OCI-LY1 (cell line): ENCODE results near the gene HAPLN1.

ENCODE experiments used
- H2AFZ ChIP-seq: fragments of 200-600 bp; sonication (generic), shearing (Covaris generic); 2 replicates; pipeline ENCODE4 v1.6.0; 2014; ENCODE audit warnings: antibody characterized with exemption, mild to moderate bottlenecking, low read length
- H3F3A ChIP-seq: fragments of 200-600 bp; sonication (generic), shearing (Covaris generic); 2 replicates; pipeline ENCODE4 v1.6.0; 2014; ENCODE audit warnings: mild to moderate bottlenecking, antibody characterized with exemption, low read length, moderate library complexity; ENCODE audit not compliant: insufficient read depth
- H3K27ac ChIP-seq: fragments of 200-600 bp; sonication (generic); 2 replicates; pipeline ENCODE4 v1.5.1; 2014; ENCODE audit warnings: low read length, mixed run types, mild to moderate bottlenecking, low read depth; ENCODE audit not compliant: poor library complexity, severe bottlenecking
- H3K27me3 ChIP-seq: fragments of 200-600 bp; sonication (generic); 2 replicates; pipeline ENCODE4 v1.6.0; 2014; ENCODE audit warnings: antibody characterized with exemption, mild to moderate bottlenecking, low read length, moderate library complexity; ENCODE audit not compliant: insufficient read depth
- H3K36me3 ChIP-seq: fragments of 200-600 bp; sonication (generic); 2 replicates; pipeline ENCODE4 v1.6.1; 2014; ENCODE audit warnings: mild to moderate bottlenecking, antibody characterized with exemption, low read length, moderate library complexity, mixed read lengths; ENCODE audit not compliant: insufficient read depth
- H3K4me1 ChIP-seq: fragments of 200-600 bp; sonication (generic); 2 replicates; pipeline ENCODE4 v1.5.1; 2014; ENCODE audit warnings: mild to moderate bottlenecking, low read length, moderate library complexity; ENCODE audit not compliant: insufficient read depth, severe bottlenecking
- H3K4me2 ChIP-seq: fragments of 200-600 bp; sonication (generic), shearing (Covaris generic); 2 replicates; pipeline ENCODE4 v1.6.1; 2014; ENCODE audit warnings: low read length
- H3K4me3 ChIP-seq: fragments of 200-600 bp; sonication (generic); 2 replicates; pipeline ENCODE4 v1.5.1; 2014; ENCODE audit warnings: low read length, low read depth, mild to moderate bottlenecking, mixed read lengths; ENCODE audit not compliant: poor library complexity, severe bottlenecking
- H3K79me2 ChIP-seq: fragments of 200-600 bp; shearing (Covaris generic); 2 replicates; pipeline ENCODE4 v1.6.1; 2016; ENCODE audit warnings: mixed run types, low read length, mixed read lengths; ENCODE audit not compliant: insufficient read depth
- H3K9ac ChIP-seq: fragments of 200-600 bp; sonication (generic), shearing (Covaris generic); 2 replicates; pipeline ENCODE4 v1.6.1; 2014; ENCODE audit warnings: mild to moderate bottlenecking, low read length, mixed read lengths
- H3K9me2 ChIP-seq: fragments of 200-600 bp; sonication (generic), shearing (Covaris generic); 2 replicates; pipeline ENCODE4 v1.6.1; 2014; ENCODE audit warnings: low read depth, mild to moderate bottlenecking, low read length, mixed read lengths
- H3K9me3 ChIP-seq: fragments of 200-600 bp; shearing (Covaris generic); 2 replicates; pipeline ENCODE4 v1.6.1; 2014; ENCODE audit warnings: low read length, mixed read lengths
- H4K20me1 ChIP-seq: fragments of 200-600 bp; sonication (generic), shearing (Covaris generic); 2 replicates; pipeline ENCODE4 v1.6.0; 2016; ENCODE audit warnings: mild to moderate bottlenecking, low read length; ENCODE audit not compliant: insufficient read depth
- CTCF ChIP-seq: fragments of 200-600 bp; sonication (generic), shearing (Covaris generic); IDR thresholded peaks from 2 replicates; pipeline ENCODE4 v1.5.1; 2017; ENCODE audit warnings: mild to moderate bottlenecking, antibody characterized with exemption, low read length, moderate library complexity, mixed read lengths
- EZH2 ChIP-seq: fragments of 200-600 bp; sonication (generic), shearing (Covaris generic); IDR thresholded peaks from 2 replicates; pipeline ENCODE4 v1.8.0; 2017; ENCODE audit warnings: borderline replicate concordance, mixed run types, mild to moderate bottlenecking, antibody characterized with exemption, low read length, moderate library complexity, mixed read lengths

HAPLN1 gene

GRCh38 chr5:83653669-83654068, 67.0 kb downstream of the HAPLN1 start:
- no peak overlapping the region for H3K4me3 ChIP-seq
- no peaks in the 10 kb centered on the region for H4K20me1 ChIP-seq
- no peaks in the 10 kb centered on the region for H3K4me1 ChIP-seq
- H2AFZ ChIP-seq = no peak overlapping the region
- H3K36me3 ChIP-seq = no peaks in the 10 kb centered on the region
- H3K4me2 ChIP-seq = no peak overlapping the region
- no peak overlapping the region for H3K27ac ChIP-seq
- no peaks in the 10 kb centered on the region for H3F3A ChIP-seq
- no peaks in the 10 kb centered on the region for H3K9me2 ChIP-seq
- no peaks in the 10 kb centered on the region for H3K79me2 ChIP-seq
- TF ChIP-seq CTCF = no peak
- no peak for TF ChIP-seq EZH2
- no peaks in the 10 kb centered on the region for H3K9me3 ChIP-seq
- H3K27me3 ChIP-seq = 0 out of 2 replicates have a peak, but pooled peaks cover 3% of the 10 kb centered on the region
- H3K9ac ChIP-seq = no peak overlapping the region

GRCh38 chr5:83645936-83646335, 74.7 kb downstream of the HAPLN1 start:
- H3K27me3 ChIP-seq = no peaks in the 10 kb centered on the region
- H4K20me1 ChIP-seq = no peaks in the 10 kb centered on the region
- no peak overlapping the region for H3K4me3 ChIP-seq
- H3K36me3 ChIP-seq = no peaks in the 10 kb centered on the region
- no peak overlapping the region for H3K4me2 ChIP-seq
- no peaks in the 10 kb centered on the region for H3K79me2 ChIP-seq
- no peaks in the 10 kb centered on the region for H3K9me2 ChIP-seq
- no peak for TF ChIP-seq EZH2
- TF ChIP-seq CTCF = no peak
- no peak overlapping the region for H3K9ac ChIP-seq
- no peak overlapping the region for H3K27ac ChIP-seq
- no peaks in the 10 kb centered on the region for H3K9me3 ChIP-seq
- no peaks in the 10 kb centered on the region for H3F3A ChIP-seq
- H2AFZ ChIP-seq = no peak overlapping the region
- H3K4me1 ChIP-seq = no peaks in the 10 kb centered on the region

- no peaks in the 10 kb centered on the region for H3F3A ChIP-seq
- H3K79me2 ChIP-seq = no peaks in the 10 kb centered on the region
- H3K4me3 ChIP-seq = no peak overlapping the region
- H2AFZ ChIP-seq = no peak overlapping the region
- H3K4me1 ChIP-seq = no peaks in the 10 kb centered on the region
- H3K9ac ChIP-seq = no peak overlapping the region
- no peaks in the 10 kb centered on the region for H3K36me3 ChIP-seq
- no peak overlapping the region for H3K4me2 ChIP-seq
- no peaks in the 10 kb centered on the region for H3K9me3 ChIP-seq
- H3K27ac ChIP-seq = no peak overlapping the region
- no peaks in the 10 kb centered on the region for H4K20me1 ChIP-seq
- H3K9me2 ChIP-seq = no peaks in the 10 kb centered on the region
- H3K27me3 ChIP-seq = no peaks in the 10 kb centered on the region
- TF ChIP-seq CTCF (no peak), EZH2 (no peak)
Measured at GRCh38 chr5:83644301-83644700, 76.4 kb downstream of the HAPLN1 start.
